Epithelial cell of proximal tubule (primary cell): Measurements from ENCODE around the gene KIF1C. TPM values are rescaled to one million over a fixed set of nuclear protein-coding genes. Genes with fewer than 3 reads are reported as not detected.
A peak's percentile ranks its signal among the peaks of the same experiment; 100 is the strongest.

ENCODE experiments used
- DNase-seq: peaks from one replicate; pipeline ENCODE4 v3.0.0-alpha.2; 2011; ENCODE audit warnings: low read depth
- H3K4me3 ChIP-seq: 2 replicates; pipeline ENCODE4 v1.5.1; 2011; ENCODE audit warnings: low read depth, mild to moderate bottlenecking, low read length
- CTCF ChIP-seq: conservative IDR thresholded peaks from 2 replicates; pipeline ENCODE4 v1.5.1; 2012; ENCODE audit warnings: low read depth, mild to moderate bottlenecking, low read length
- total RNA-seq: library from RNA; depleted of rRNA; stranded (reverse); fragments of >200 nt; gene quantifications from 2 replicates; pipeline ENCODE4 v1.2.3, GENCODE V29; 2015

Gene KIF1C
- total RNA-seq, 1 donor from 2014 or later: 75.0 TPM

GRCh38 chr17:5032865-5033264, 35.1 kb downstream of the KIF1C start:
- no peak for DNase-seq
- no peak overlapping the region for H3K4me3 ChIP-seq
- no peak for TF ChIP-seq CTCF

GRCh38 chr17:5033352-5034015, 35.7 kb downstream of the KIF1C start:
- no peak for TF ChIP-seq CTCF
- no peak overlapping the region for H3K4me3 ChIP-seq
- DNase-seq: no peak

- TF ChIP-seq CTCF: no peak
- no peak overlapping the region for H3K4me3 ChIP-seq
- DNase-seq: no peak
Measured at GRCh38 chr17:5034063-5034462, 36.3 kb downstream of the KIF1C start.

- TF ChIP-seq CTCF: no peak
- DNase-seq: no peak
- H3K4me3 ChIP-seq: no peak overlapping the region
Measured at GRCh38 chr17:5034651-5035050, 36.9 kb downstream of the KIF1C start.

- peak within 1 kb of the TSS; percentile 21 for H3K4me3 ChIP-seq
- TF ChIP-seq CTCF: no peak
- no peak for DNase-seq
Measured at GRCh38 chr17:5035315-5035714, 37.6 kb downstream of the KIF1C start, which contains the start of gene SLC52A1. TSS of gene SLC52A1 (minus strand) at chr17:5035426. CDS start at chr17:5034606, 820 bp downstream.

GRCh38 chr17:5042157-5043022, 44.6 kb downstream of the KIF1C start:
- no peak overlapping the region for H3K4me3 ChIP-seq
- DNase-seq: no peak
- TF ChIP-seq CTCF: no peak
